ENCODE measurements around the gene STX2.

DNA sequence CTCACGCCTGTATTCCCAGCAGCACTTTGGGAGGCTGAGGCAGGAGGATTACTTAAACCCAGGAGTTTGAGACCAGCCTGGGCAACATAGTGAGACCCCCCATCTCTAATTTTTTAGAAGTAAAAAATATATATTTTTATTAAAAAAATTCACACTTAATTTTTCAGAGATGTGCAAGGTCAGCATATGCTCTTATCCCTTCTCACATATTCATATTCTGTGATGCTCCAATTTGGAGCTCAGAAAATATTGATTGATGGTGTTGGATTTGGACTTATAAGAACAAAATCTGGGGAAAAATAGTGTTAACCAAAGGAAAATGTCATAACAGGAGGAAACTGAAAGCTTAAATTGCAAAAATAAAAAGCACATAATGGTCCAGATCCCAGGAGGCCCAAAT, 42.5 kb upstream of the STX2 start:
- no peak for TF ChIP-seq POLR2AphosphoS5 (IDR thresholded peaks at IDR 0.05; ENCODE audit: insufficient read depth, low read depth, low read length)
- TF ChIP-seq, protein P1, sequence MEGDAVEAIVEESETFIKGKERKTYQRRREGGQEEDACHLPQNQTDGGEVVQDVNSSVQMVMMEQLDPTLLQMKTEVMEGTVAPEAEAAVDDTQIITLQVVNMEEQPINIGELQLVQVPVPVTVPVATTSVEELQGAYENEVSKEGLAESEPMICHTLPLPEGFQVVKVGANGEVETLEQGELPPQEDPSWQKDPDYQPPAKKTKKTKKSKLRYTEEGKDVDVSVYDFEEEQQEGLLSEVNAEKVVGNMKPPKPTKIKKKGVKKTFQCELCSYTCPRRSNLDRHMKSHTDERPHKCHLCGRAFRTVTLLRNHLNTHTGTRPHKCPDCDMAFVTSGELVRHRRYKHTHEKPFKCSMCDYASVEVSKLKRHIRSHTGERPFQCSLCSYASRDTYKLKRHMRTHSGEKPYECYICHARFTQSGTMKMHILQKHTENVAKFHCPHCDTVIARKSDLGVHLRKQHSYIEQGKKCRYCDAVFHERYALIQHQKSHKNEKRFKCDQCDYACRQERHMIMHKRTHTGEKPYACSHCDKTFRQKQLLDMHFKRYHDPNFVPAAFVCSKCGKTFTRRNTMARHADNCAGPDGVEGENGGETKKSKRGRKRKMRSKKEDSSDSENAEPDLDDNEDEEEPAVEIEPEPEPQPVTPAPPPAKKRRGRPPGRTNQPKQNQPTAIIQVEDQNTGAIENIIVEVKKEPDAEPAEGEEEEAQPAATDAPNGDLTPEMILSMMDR (IDR thresholded peaks at IDR 0.05; ENCODE audit: extremely low read depth in 1 of 2, insufficient read depth in 1 of 2, low read depth in 1 of 2, low read length in 2 of 2) = no peak
- TF ChIP-seq JUN (IDR thresholded peaks at IDR 0.05; ENCODE audit: borderline replicate concordance, insufficient read depth, insufficient read length, low read depth) = no peak
- TF ChIP-seq POLR2A (IDR thresholded peaks at IDR 0.05; ENCODE audit: low read depth, low read length) = no peak
- TF ChIP-seq EZH2 (IDR thresholded peaks at IDR 0.05; ENCODE audit: borderline replicate concordance, low read depth, low read length, severe bottlenecking) = no peak
- TF ChIP-seq GATA2 (IDR thresholded peaks at IDR 0.05; ENCODE audit: insufficient read depth, insufficient read length, low read depth, low read length) = no peak
